Progenitor cell of endocrine pancreas (in vitro differentiated cells): ENCODE data around the gene NRP1. TPM values are rescaled to one million over a fixed set of nuclear protein-coding genes. Genes with fewer than 3 reads are reported as not detected.

Source experiments
- DNase-seq: peaks from one replicate; pipeline ENCODE4 v3.0.0; 2021; ENCODE audit warnings: low spot score; ENCODE audit not compliant: unreplicated experiment
- H3K27ac Mint-ChIP-seq: 2 replicates; pipeline ENCODE4 v1.8.0; 2021; ENCODE audit warnings: mild to moderate bottlenecking, moderate library complexity, mixed read lengths
- H3K27me3 Mint-ChIP-seq: 2 replicates; pipeline ENCODE4 v1.8.0; 2021; ENCODE audit warnings: mixed read lengths
- H3K36me3 Mint-ChIP-seq: 2 replicates; pipeline ENCODE4 v1.8.0; 2022; ENCODE audit warnings: mixed read lengths; ENCODE audit not compliant: insufficient read depth
- H3K4me1 Mint-ChIP-seq: 2 replicates; pipeline ENCODE4 v1.8.0; 2021; ENCODE audit warnings: low read depth, mixed read lengths
- H3K4me3 Mint-ChIP-seq: 2 replicates; pipeline ENCODE4 v1.8.0; 2021; ENCODE audit warnings: low read depth, mild to moderate bottlenecking, moderate library complexity, mixed read lengths
- H3K9me3 Mint-ChIP-seq: 2 replicates; pipeline ENCODE4 v1.8.0; 2021; ENCODE audit warnings: low read depth, mixed read lengths
- total RNA-seq: library from RNA; stranded (reverse); gene quantifications from 2 replicates; pipeline ENCODE4 v1.2.1, GENCODE V29; 2021
- TF ChIP-seq, protein P1 (sequence below): fragments of 200-600 bp; sonication (generic); IDR thresholded peaks from one replicate; pipeline ENCODE4 v1.5.0; 2021; ENCODE audit warnings: antibody characterized with exemption, mild to moderate bottlenecking; ENCODE audit not compliant: unreplicated experiment

NRP1 gene
- total RNA-seq, 1 donor from 2014 or later, result 33.4 TPM

DNA sequence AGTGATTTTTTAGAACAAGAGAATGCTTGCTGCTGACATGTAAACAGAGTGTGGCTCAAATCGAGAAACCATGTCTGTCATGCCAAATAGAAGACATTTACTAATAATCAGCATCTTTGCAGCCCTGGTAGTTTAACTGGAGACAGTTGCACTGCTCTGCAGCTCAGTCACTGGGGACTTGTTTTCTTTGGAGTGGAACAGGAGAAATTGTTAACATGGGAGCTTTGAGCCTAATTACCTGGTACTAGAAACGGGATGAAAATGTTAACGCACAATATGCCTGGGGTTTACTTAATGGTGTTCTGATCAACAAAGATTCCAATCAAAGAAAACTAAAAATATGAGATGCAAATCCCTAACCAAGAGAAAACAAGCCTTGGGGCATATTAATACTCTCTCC lies 153.5 kb downstream of the NRP1 start:
- H3K36me3 Mint-ChIP-seq, result peaks cover 13% of the 10 kb centered on the region
- H3K27ac Mint-ChIP-seq, result no peak overlapping the region
- H3K4me3 Mint-ChIP-seq, result no peak overlapping the region

DNA sequence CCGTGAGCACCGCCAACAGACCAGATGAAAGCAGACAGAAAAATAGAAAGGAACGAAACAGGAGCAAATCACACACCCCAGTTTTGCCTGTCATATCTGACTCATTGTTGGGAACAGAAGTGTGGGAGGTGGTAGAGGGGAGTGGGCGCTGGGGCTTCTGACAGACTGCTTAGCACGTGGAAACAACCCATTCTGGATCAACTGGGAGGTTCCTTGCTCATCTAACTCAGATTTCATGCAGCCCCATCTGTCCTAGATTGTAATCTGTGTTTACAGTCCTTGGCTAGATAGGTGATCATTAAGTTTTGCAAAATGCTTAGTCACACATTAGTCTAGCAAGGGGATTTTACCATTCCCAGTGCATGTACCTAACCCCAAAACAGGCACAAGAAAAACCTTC lies 154.1 kb downstream of the NRP1 start:
- Mint-ChIP-seq H3K27ac (no peak overlapping the region), H3K27me3 (peaks cover 3% of the 10 kb centered on the region), H3K4me3 (no peak overlapping the region), H3K36me3 (peaks cover 10% of the 10 kb centered on the region), H3K4me1 (peaks cover 22% of the 10 kb centered on the region), H3K9me3 (no peaks in the 10 kb centered on the region)
- no peak for DNase-seq
- TF ChIP-seq, protein P1, sequence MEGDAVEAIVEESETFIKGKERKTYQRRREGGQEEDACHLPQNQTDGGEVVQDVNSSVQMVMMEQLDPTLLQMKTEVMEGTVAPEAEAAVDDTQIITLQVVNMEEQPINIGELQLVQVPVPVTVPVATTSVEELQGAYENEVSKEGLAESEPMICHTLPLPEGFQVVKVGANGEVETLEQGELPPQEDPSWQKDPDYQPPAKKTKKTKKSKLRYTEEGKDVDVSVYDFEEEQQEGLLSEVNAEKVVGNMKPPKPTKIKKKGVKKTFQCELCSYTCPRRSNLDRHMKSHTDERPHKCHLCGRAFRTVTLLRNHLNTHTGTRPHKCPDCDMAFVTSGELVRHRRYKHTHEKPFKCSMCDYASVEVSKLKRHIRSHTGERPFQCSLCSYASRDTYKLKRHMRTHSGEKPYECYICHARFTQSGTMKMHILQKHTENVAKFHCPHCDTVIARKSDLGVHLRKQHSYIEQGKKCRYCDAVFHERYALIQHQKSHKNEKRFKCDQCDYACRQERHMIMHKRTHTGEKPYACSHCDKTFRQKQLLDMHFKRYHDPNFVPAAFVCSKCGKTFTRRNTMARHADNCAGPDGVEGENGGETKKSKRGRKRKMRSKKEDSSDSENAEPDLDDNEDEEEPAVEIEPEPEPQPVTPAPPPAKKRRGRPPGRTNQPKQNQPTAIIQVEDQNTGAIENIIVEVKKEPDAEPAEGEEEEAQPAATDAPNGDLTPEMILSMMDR, result no peak

More for the DNA sequence above, 153.5 kb downstream of the NRP1 start:
- TF ChIP-seq, protein P1, result no peak
- Mint-ChIP-seq H3K4me1 (peaks cover 21% of the 10 kb centered on the region), H3K27me3 (peaks cover 2% of the 10 kb centered on the region), H3K9me3 (no peaks in the 10 kb centered on the region)
- no peak for DNase-seq

DNA sequence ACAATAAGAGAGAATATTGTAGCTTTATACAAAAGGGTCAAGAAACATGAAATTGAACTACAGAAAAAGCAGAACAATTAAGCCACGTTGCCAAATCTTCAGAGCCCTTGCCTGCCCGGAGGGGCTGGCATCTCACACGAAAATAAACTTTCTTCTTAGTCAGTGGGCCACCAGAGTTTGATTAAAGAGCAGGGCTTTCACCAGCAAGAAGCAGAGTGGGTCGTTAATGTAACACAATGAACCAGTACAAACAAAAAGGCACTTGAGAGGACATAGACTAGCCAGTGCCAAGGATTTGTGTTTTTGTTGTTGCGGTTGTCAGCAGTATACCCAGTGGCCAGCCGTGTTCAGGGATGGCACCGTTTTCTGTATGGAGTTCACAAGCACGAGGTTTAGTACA lies 155.4 kb downstream of the NRP1 start:
- Mint-ChIP-seq H3K4me3 (no peak overlapping the region), H3K27ac (no peak overlapping the region), H3K9me3 (no peaks in the 10 kb centered on the region), H3K4me1 (peaks cover 22% of the 10 kb centered on the region), H3K27me3 (peaks cover 3% of the 10 kb centered on the region), H3K36me3 (peaks cover 10% of the 10 kb centered on the region)
- no peak for DNase-seq
- TF ChIP-seq, protein P1, result no peak

DNA sequence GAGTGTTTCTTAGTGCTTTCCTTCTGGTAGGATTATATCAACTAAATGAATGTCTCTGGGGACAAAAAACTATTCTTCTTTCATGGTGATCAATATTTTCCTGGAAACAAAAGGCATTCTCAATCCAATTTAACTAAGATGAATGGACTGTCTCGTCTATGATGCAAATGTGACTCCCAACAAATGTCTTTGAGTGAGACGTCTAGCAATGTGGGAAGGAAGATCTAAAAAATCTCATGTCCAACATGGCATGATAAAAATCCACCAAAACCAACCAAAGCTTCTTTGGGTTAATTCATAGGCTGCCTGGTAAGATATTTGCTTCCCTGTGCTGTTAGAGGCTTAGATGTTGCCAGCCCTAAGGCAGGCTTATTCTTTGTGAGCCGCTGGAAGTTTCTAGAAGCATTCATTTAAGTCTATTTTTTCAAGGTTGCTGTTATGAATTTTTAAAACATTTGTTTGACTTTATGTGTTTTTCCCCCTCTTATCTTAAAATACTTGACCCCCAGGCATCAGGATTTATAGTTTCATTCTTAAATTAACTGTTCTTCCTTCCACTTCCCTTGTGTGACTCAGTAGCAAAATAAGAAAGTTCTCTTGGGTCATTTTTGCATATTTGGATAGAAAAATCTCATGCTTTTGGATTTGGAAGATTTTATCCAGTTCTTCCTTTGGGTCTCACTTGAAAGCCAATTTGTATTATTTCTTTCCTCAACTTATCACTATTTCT lies 156.3 kb downstream of the NRP1 start:
- TF ChIP-seq, protein P1, result no peak
- H3K9me3 Mint-ChIP-seq, result no peaks in the 10 kb centered on the region
- H3K4me1 Mint-ChIP-seq, result peaks cover 22% of the 10 kb centered on the region
- no peak for DNase-seq
- H3K36me3 Mint-ChIP-seq, result peaks cover 10% of the 10 kb centered on the region
- no peak overlapping the region for H3K27ac Mint-ChIP-seq
- peaks cover 3% of the 10 kb centered on the region for H3K27me3 Mint-ChIP-seq
- H3K4me3 Mint-ChIP-seq, result no peak overlapping the region

DNA sequence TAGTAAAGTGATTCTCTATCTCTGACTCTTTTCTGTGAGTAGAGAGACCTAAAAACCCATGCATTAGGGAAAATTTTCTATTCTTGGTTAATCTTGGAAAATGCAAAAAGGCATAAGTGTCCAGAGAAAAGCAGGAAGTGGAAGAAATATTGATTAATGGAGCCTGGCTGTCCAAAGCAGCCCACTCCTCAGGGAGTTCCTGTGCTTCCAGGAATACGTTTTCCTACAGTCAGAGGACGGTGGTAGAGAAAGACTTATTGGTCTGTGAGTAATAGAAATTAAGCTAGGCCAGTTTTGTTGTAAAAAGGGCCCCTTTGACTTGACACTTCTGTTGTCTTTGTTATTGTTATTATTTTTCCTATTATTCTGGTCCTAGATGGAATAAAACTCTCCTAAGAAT lies 157.8 kb downstream of the NRP1 start:
- no peak overlapping the region for H3K4me3 Mint-ChIP-seq
- peaks cover 22% of the 10 kb centered on the region for H3K4me1 Mint-ChIP-seq
- no peak overlapping the region for H3K27ac Mint-ChIP-seq
- H3K36me3 Mint-ChIP-seq, result peaks cover 8% of the 10 kb centered on the region
- DNase-seq, result no peak
- TF ChIP-seq, protein P1, result no peak
- H3K27me3 Mint-ChIP-seq, result peaks cover 3% of the 10 kb centered on the region
- H3K9me3 Mint-ChIP-seq, result no peaks in the 10 kb centered on the region
